Peyer's patch (tissue), 4 donors: ENCODE measurements around the gene CATSPERZ. TPM values are rescaled to one million over a fixed set of nuclear protein-coding genes. Genes with fewer than 3 reads are reported as not detected.

Experiments used
- DNase-seq, 3 donors: peaks; one replicate each; pipeline ENCODE4 v3.0.0-alpha.2; 2017 to 2019
- H3K27ac ChIP-seq, 4 donors: fragments of 200-600 bp; sonication (generic); one replicate each; pipeline ENCODE4 v1.5.1; 2016 to 2019
- H3K27me3 ChIP-seq, 2 donors: fragments of 200-600 bp; sonication (generic); one replicate each; pipeline ENCODE4 v1.5.1; 2019
- H3K36me3 ChIP-seq, 3 donors: fragments of 200-600 bp; sonication (generic); one replicate each; pipeline ENCODE4 v1.5.1; 2016 to 2019
- H3K4me1 ChIP-seq, 4 donors: fragments of 200-600 bp; sonication (generic); one replicate each; pipeline ENCODE4 v1.5.1; 2016 to 2019
- H3K4me3 ChIP-seq, 4 donors: fragments of 200-600 bp; sonication (generic); 1 replicate in 3 of 4; 2 replicates in 1 of 4; pipeline ENCODE4 v1.5.1; 2016 to 2019; ENCODE audit warnings: mild to moderate bottlenecking in 1 of 4
- H3K9me3 ChIP-seq, 4 donors: fragments of 200-600 bp; sonication (generic); one replicate each; pipeline ENCODE4 v1.5.1; 2016 to 2019; ENCODE audit warnings: mild to moderate bottlenecking in 1 of 4
- POLR2A ChIP-seq, 2 donors: fragments of 450-650 bp; IDR thresholded peaks; one replicate each; pipeline ENCODE4 v1.5.1; 2017; ENCODE audit warnings: antibody characterized with exemption in 2 of 2, mild to moderate bottlenecking in 2 of 2, moderate library complexity in 2 of 2
- total RNA-seq, 4 donors: library from RNA; depleted of rRNA; stranded (reverse); fragments of >200 nt; gene quantifications; one replicate each; pipeline ENCODE4 v1.1.0, GENCODE V29; 2016
- TF ChIP-seq, protein P1 (sequence below), 6 experiments: fragments of 450-650 bp in 4 of 6; fragments of 200-600 bp in 2 of 6; sonication (generic) in 1 of 6; IDR thresholded peaks; one replicate each; pipeline ENCODE4 v1.5.1; 2017 to 2019; ENCODE audit warnings: antibody characterized with exemption in 6 of 6, mild to moderate bottlenecking in 3 of 6, moderate library complexity in 1 of 6

Gene CATSPERZ
- total RNA-seq, 4 donors from 2014 or later, result 9.9 TPM; not detected in 3

DNA sequence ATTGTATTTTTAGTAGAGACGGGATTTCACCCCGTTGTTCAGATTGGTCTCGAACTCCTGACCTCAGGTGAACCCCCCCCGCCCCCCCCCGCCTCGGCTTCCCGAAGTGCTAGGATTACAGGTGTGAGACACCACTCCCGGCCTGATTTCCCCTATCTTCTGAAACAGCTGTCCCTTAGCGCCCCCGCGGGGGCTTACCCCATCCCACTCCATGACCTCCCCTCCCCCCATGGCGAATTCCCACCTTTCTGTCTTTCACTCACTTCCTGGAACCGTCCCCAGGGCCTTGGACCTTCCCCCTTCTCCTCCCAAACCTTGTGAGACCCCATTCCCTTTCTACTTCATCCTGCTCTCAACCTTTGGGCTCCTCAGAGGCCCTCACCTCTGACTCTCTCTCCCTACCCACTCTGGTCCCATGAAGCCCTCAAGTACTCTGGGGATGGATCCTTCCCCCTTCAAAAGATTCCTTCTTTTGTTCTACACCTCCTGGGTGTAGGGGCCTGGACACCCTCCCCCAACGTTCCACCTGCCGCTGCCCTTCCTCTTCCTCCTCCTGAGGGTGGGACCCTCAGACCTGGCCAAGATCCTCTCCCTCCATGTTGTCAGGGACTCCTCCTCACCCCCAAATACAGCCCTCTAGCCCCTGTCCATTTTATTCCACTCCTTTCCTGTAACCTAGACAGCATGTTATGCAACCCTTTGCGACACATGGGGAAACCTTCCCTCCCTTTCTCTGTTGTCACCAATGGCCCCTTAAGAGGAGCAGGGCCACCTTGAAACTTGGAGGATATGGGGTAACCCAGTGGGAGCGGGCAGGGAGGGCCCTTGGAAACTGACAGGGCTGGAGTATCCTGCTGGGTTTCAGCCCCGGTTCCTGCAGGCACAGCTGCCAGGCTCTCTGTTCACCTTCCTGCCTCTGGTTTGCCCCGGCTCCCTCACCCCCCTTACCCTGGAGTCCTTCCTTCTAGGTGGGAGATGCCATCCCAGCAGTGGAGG lies 18.9 kb downstream of the CATSPERZ start:
- peak in 2 of 3 donors; percentile 50 to 57 for DNase-seq
- Histone ChIP-seq H3K27me3 (no peaks in the 10 kb centered on the region), H3K27ac (peak overlapping the region; percentile 94 to 99 (median 96)), H3K36me3 (peaks cover 0 to 32% (median 0%) of the 10 kb centered on the region in 3 donors), H3K4me1 (peaks cover 0 to 64% (median 4%) of the 10 kb centered on the region in 4 donors), H3K9me3 (no peaks in the 10 kb centered on the region), H3K4me3 (peak overlapping the region; percentile 60 to 88 (median 74))
- no peak for TF ChIP-seq POLR2A (IDR thresholded peaks at IDR 0.05)
- TF ChIP-seq, protein P1, sequence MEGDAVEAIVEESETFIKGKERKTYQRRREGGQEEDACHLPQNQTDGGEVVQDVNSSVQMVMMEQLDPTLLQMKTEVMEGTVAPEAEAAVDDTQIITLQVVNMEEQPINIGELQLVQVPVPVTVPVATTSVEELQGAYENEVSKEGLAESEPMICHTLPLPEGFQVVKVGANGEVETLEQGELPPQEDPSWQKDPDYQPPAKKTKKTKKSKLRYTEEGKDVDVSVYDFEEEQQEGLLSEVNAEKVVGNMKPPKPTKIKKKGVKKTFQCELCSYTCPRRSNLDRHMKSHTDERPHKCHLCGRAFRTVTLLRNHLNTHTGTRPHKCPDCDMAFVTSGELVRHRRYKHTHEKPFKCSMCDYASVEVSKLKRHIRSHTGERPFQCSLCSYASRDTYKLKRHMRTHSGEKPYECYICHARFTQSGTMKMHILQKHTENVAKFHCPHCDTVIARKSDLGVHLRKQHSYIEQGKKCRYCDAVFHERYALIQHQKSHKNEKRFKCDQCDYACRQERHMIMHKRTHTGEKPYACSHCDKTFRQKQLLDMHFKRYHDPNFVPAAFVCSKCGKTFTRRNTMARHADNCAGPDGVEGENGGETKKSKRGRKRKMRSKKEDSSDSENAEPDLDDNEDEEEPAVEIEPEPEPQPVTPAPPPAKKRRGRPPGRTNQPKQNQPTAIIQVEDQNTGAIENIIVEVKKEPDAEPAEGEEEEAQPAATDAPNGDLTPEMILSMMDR (IDR thresholded peaks at IDR 0.05), result no peak

DNA sequence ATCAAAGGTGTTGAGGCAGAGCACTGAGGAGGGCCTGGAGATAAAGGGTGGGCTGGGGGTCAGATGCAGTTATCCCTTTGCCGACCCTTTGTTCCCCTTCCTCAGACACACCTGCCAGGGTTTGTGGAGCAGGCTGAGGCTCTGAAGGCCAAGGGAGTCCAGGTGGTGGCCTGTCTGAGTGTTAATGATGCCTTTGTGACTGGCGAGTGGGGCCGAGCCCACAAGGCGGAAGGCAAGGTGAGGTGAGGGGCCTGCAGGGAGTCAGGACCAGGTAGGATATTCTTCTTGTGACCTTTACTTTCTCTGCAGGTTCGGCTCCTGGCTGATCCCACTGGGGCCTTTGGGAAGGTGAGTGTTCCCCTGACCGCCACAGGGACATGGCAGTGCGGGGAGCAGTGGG lies 20.4 kb downstream of the CATSPERZ start:
- Histone ChIP-seq H3K27ac (peak overlapping the region in 3 of 4 donors; percentile 55 to 96 (median 75)), H3K9me3 (no peaks in the 10 kb centered on the region), H3K4me1 (peaks cover 0 to 50% (median 4%) of the 10 kb centered on the region in 4 donors), H3K27me3 (no peaks in the 10 kb centered on the region), H3K4me3 (no peak overlapping the region), H3K36me3 (peaks cover 0 to 17% (median 0%) of the 10 kb centered on the region in 3 donors)
- TF ChIP-seq, protein P1 (IDR thresholded peaks at IDR 0.05), result no peak
- no peak for TF ChIP-seq POLR2A (IDR thresholded peaks at IDR 0.05)
- peak in 1 of 3 donors; percentile 45 for DNase-seq

DNA sequence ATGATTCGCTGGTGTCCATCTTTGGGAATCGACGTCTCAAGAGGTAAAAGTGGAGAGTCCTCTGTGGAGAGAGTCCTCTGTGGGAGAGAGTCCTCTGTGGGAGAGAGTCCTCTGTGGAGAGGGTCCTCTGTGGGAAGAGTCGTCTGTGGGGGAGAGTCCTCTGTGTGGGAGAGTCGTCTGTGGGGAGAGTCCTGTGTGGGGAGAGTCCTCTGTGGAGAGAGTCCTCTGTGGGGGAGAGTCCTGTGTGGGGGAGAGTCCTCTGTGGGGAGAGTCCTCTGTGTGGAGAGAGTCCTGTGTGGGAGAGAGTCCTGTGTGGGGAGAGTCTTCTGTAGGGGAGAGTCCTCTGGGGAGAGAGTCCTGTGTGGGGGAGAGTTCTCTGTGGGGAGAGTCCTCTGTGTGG lies 20.9 kb downstream of the CATSPERZ start:
- no peak for DNase-seq
- H3K4me1 ChIP-seq, result peaks cover 0 to 47% (median 4%) of the 10 kb centered on the region in 4 donors
- TF ChIP-seq, protein P1 (IDR thresholded peaks at IDR 0.05), result no peak
- no peak for TF ChIP-seq POLR2A (IDR thresholded peaks at IDR 0.05)
- no peak overlapping the region for H3K4me3 ChIP-seq
- H3K36me3 ChIP-seq, result peaks cover 0 to 12% (median 0%) of the 10 kb centered on the region in 3 donors
- no peaks in the 10 kb centered on the region for H3K9me3 ChIP-seq
- H3K27me3 ChIP-seq, result no peaks in the 10 kb centered on the region
- peak overlapping the region in 3 of 4 donors; percentile 55 to 96 (median 75) for H3K27ac ChIP-seq

DNA sequence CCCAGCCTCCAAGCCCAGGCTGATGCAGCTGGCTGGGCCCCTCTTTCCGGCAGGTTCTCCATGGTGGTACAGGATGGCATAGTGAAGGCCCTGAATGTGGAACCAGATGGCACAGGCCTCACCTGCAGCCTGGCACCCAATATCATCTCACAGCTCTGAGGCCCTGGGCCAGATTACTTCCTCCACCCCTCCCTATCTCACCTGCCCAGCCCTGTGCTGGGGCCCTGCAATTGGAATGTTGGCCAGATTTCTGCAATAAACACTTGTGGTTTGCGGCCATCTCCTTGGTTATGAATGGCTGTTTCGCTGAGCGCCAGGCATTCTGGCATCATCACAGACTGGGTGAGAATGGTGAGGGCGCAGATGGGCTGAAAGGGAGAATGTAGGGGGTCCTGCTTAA lies 21.4 kb downstream of the CATSPERZ start:
- Histone ChIP-seq H3K9me3 (no peaks in the 10 kb centered on the region), H3K4me1 (peaks cover 0 to 42% (median 4%) of the 10 kb centered on the region in 4 donors), H3K4me3 (no peak overlapping the region), H3K27ac (peak overlapping the region in 3 of 4 donors; percentile 55 to 96 (median 75)), H3K27me3 (no peaks in the 10 kb centered on the region), H3K36me3 (peaks cover 0 to 8% (median 0%) of the 10 kb centered on the region in 3 donors)
- DNase-seq, result peak in 2 of 3 donors; percentile 74 to 75
- TF ChIP-seq, protein P1 (IDR thresholded peaks at IDR 0.05), result no peak
- TF ChIP-seq POLR2A (IDR thresholded peaks at IDR 0.05), result peak; percentile 52 to 69

DNA sequence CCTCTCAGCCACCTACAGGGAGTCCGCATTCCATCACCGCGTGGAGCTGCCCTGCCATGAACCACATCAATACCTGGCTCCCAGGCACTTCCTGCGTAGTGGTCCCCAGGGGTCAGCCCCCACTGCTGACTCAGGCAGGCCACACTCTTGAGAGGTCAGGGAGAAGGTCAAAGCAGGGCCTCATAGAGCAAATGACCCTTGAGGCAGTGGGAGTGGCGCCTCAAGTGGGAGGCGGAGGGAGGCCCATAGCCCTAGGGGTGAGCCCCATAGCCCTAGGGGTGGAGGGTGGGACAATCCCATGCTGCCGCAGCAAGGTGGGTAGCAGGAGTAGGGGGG lies 22.7 kb downstream of the CATSPERZ start:
- H3K27ac ChIP-seq, result peak overlapping the region in 1 of 4 donors; percentile 75
- no peak for DNase-seq
- no peak overlapping the region for H3K4me3 ChIP-seq

More for the DNA sequence above, 22.7 kb downstream of the CATSPERZ start:
- no peaks in the 10 kb centered on the region for H3K27me3 ChIP-seq
- TF ChIP-seq, protein P1 (IDR thresholded peaks at IDR 0.05), result no peak
- TF ChIP-seq POLR2A (IDR thresholded peaks at IDR 0.05), result no peak
- H3K4me1 ChIP-seq, result peaks cover 0 to 36% (median 4%) of the 10 kb centered on the region in 4 donors
- peaks cover 0 to 8% (median 0%) of the 10 kb centered on the region in 3 donors for H3K36me3 ChIP-seq
- no peaks in the 10 kb centered on the region for H3K9me3 ChIP-seq
